ENCODE results near the gene CNP.
A peak's percentile ranks its signal among the peaks of the same experiment; 100 is the strongest.

The CNP gene

GRCh38 chr17:41962111-41962510, 4.5 kb upstream of the CNP start:
- TF ChIP-seq, protein P1, sequence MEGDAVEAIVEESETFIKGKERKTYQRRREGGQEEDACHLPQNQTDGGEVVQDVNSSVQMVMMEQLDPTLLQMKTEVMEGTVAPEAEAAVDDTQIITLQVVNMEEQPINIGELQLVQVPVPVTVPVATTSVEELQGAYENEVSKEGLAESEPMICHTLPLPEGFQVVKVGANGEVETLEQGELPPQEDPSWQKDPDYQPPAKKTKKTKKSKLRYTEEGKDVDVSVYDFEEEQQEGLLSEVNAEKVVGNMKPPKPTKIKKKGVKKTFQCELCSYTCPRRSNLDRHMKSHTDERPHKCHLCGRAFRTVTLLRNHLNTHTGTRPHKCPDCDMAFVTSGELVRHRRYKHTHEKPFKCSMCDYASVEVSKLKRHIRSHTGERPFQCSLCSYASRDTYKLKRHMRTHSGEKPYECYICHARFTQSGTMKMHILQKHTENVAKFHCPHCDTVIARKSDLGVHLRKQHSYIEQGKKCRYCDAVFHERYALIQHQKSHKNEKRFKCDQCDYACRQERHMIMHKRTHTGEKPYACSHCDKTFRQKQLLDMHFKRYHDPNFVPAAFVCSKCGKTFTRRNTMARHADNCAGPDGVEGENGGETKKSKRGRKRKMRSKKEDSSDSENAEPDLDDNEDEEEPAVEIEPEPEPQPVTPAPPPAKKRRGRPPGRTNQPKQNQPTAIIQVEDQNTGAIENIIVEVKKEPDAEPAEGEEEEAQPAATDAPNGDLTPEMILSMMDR (IDR thresholded peaks at IDR 0.05; ENCODE audit: unreplicated experiment in 3 of 3), result no peak
- H3K27me3 Mint-ChIP-seq (ENCODE audit: low read depth), result peaks cover 16% of the 10 kb centered on the region
- H3K9me3 Mint-ChIP-seq, result no peaks in the 10 kb centered on the region
- no peaks in the 10 kb centered on the region for H3K36me3 Mint-ChIP-seq (ENCODE audit: low read depth)
- H3K27ac Mint-ChIP-seq, result no peak overlapping the region
- no peak overlapping the region for H3K4me3 Mint-ChIP-seq
- peaks cover 49% of the 10 kb centered on the region for H3K4me1 Mint-ChIP-seq

- H3K36me3 Mint-ChIP-seq (ENCODE audit: low read depth), result peaks cover 2% of the 10 kb centered on the region
- peaks cover 16% of the 10 kb centered on the region for H3K27me3 Mint-ChIP-seq (ENCODE audit: low read depth)
- H3K27ac Mint-ChIP-seq, result peak overlapping the region; percentile 19 to 51 (median 44)
- peaks cover 45% of the 10 kb centered on the region for H3K4me1 Mint-ChIP-seq
- TF ChIP-seq, protein P1 (IDR thresholded peaks at IDR 0.05; ENCODE audit: unreplicated experiment in 3 of 3), result peak; percentile 75 to 91 (median 89)
- H3K4me3 Mint-ChIP-seq, result peak overlapping the region; percentile 49 to 69 (median 58)
- no peaks in the 10 kb centered on the region for H3K9me3 Mint-ChIP-seq
Observed at GRCh38 chr17:41962768-41963434, 3.7 kb upstream of the CNP start.

GRCh38 chr17:41965694-41966462, 717 bp upstream of the CNP start:
- Mint-ChIP-seq H3K27ac (peak overlapping the region; percentile 73 to 86 (median 75)), H3K4me1 (peaks cover 46% of the 10 kb centered on the region), H3K27me3 (ENCODE audit: low read depth) (peaks cover 5% of the 10 kb centered on the region), H3K36me3 (ENCODE audit: low read depth) (peaks cover 23% of the 10 kb centered on the region), H3K9me3 (no peaks in the 10 kb centered on the region), H3K4me3 (peak overlapping the region; percentile 82 to 87 (median 84))
- TF ChIP-seq, protein P1 (IDR thresholded peaks at IDR 0.05; ENCODE audit: unreplicated experiment in 3 of 3), result no peak

- peaks cover 30% of the 10 kb centered on the region for H3K36me3 Mint-ChIP-seq (ENCODE audit: low read depth)
- no peaks in the 10 kb centered on the region for H3K27me3 Mint-ChIP-seq (ENCODE audit: low read depth)
- H3K27ac Mint-ChIP-seq, result peak overlapping the region; percentile 54 to 59 (median 55)
- peak overlapping the region; percentile 84 to 88 (median 87) for H3K4me3 Mint-ChIP-seq
- H3K9me3 Mint-ChIP-seq, result no peaks in the 10 kb centered on the region
- TF ChIP-seq, protein P1 (IDR thresholded peaks at IDR 0.05; ENCODE audit: unreplicated experiment in 3 of 3), result no peak
- H3K4me1 Mint-ChIP-seq, result peaks cover 42% of the 10 kb centered on the region
Observed at GRCh38 chr17:41967141-41967920, 736 bp downstream of the CNP start.

GRCh38 chr17:41967921-41968578, 1.5 kb downstream of the CNP start:
- Mint-ChIP-seq H3K27me3 (ENCODE audit: low read depth) (no peaks in the 10 kb centered on the region), H3K27ac (peak overlapping the region; percentile 18 to 59 (median 54)), H3K9me3 (no peaks in the 10 kb centered on the region), H3K36me3 (ENCODE audit: low read depth) (peaks cover 36% of the 10 kb centered on the region), H3K4me1 (peaks cover 42% of the 10 kb centered on the region), H3K4me3 (peak overlapping the region; percentile 84 to 88 (median 87))
- TF ChIP-seq, protein P1 (IDR thresholded peaks at IDR 0.05; ENCODE audit: unreplicated experiment in 3 of 3), result no peak
